NCI-H748 (cell line): ENCODE measurements around the gene MRPL50.

Source experiments
- DNase-seq: peaks from one replicate; lab custom pipeline; 2025; ENCODE audit not compliant: unreplicated experiment; lab: John Stamatoyannopoulos, UW

The MRPL50 gene

GRCh38 chr9:101380295-101380694, 18.1 kb downstream of the MRPL50 start:
- DNase-seq = no peak

DNA sequence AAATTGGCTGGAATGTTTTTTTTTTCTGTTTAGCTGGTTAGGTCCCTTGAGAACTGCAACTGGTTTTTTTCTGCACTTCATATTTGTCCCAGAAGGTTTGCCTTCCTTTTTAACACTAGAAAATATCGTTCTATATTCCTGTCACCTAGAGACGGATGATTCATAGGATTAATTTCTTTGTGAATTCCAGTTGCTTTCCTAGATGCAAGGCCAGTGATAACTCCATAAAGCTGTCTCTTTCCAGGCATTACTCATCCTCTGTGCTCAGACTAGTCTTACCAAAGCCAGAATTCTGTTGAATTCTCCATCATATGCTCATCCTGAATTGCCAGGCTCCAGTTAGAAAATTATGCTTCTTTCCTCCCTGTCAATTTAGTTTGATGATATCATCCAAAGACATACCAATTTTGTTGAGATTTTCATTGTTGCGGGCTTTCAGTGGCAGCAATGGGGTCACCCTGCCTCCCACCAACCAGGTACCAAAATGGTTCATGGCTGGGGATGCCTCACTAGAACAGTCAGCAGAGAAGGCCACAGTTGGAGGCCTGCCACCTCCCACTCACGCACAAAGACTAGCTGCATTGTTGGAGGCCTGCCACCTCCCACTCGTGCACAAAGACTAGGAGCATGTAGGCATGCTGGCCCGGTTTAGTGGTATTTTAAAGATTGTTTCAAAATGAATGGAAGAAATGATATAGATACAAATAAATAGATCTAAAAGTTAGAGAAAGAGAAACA, 22.1 kb downstream of the MRPL50 start:
- no peak for DNase-seq

DNA sequence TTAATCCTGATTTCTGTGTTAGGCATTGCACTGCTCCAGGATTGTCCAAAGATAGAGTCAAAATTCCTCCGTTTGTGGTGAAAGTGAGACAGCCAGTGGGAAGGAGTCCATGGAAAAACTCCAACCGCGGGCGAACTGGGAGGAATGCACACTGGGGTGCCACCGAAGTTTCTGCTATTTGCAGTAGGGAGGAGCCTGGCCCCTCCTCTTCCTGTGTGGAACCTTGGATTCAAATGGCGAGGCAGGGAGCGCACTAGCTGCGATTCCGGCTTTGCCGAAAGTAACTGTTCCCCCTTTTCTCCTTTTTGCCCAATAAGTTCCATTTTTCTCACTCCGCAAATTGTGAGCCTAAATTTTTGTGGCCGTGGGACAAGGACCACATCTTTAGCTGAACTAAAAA, 22.9 kb downstream of the MRPL50 start:
- DNase-seq = no peak

DNA sequence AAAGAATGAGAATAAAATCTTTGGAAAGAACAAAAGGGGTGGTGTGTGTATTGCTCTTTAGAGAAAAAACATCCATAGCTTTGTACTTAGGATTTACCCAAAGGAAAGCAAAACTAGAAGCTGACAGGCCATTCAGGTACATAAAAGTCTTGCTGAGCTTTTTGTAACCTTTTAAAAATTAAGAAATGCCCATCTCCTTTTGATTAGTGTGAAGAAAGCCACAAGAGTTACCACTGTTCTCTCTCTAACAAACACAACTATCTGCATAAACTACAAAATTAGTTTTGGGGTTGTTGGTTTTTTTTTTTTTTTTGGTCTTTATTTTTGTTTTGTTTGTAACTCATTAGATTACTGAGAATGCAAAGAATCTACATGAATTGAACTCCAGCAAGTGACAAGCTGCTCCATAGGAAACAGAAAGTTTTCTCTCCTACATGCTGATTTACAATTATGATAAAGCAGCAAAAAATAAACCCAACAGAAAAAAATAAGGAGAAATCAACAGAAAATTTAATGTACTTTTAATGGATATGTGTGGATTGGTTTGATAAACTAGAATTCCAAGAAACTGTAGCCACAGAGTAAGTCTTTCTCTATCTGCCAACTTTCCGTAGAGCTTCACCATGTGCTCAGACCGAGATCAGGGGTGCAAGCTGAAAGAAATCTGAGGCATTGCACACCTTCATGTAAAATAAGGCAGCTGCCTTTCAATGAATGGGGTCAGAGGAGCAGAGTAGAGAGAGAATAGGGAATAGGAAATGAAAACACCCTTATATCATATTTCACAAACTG, 25.9 kb downstream of the MRPL50 start:
- DNase-seq = no peak

DNA sequence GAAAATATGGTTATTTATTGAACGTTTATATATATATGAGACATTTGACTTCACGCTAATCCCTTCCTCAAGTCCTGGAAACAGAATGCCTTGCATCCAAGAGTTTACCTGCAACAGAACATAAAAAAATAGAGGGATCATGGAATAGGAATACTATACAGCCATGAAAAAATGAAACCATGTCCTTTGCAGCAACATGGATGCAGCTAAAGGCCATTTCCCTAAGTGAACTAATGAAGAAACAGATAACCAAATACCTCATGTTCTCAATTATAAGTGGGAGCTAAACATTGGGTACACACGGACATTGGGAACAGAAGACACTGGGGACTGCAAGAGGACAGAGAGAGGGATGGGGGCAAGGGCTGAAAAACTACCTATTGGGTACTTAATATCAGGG, 26.6 kb downstream of the MRPL50 start:
- no peak for DNase-seq

GRCh38 chr9:101369884-101370531, 28.4 kb downstream of the MRPL50 start:
- no peak for DNase-seq

DNA sequence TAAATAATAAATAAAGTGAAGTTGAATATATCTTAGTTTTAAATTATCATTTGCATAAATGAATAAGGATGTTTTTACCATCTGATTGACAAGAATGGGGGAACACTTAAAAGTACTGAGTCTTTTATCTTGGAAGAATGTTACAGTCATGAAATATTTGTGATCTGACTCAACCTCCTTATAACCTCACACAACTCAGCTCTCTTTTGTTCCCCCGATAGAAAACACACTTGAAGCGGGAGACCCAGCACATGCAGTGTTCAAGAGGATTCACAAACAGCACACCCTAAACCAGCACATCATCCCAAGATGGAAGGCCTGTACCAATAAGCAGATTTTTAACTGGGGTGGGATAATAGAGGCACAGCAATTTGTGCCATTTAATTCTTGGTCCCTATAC, 29.1 kb downstream of the MRPL50 start:
- no peak for DNase-seq

DNA sequence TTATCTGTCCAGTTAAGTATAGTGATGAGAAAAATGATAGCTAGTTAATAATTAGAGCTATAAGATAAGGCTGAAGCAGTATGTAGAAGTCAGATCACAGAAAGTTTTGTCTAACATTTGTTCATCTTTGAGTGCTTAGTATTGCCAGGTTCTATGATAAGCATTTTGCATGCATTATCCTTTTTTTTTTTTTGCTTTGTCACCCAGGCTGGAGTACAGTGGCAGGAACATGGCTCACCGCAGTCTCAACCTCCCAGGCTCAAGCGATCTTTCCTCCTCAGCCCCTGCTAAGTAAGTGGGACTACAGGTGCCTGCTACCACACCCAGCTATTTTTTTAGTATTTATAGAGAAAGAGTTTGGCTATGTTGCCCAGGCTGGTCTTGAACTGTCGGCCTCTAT, 31.1 kb downstream of the MRPL50 start:
- no peak for DNase-seq

DNA sequence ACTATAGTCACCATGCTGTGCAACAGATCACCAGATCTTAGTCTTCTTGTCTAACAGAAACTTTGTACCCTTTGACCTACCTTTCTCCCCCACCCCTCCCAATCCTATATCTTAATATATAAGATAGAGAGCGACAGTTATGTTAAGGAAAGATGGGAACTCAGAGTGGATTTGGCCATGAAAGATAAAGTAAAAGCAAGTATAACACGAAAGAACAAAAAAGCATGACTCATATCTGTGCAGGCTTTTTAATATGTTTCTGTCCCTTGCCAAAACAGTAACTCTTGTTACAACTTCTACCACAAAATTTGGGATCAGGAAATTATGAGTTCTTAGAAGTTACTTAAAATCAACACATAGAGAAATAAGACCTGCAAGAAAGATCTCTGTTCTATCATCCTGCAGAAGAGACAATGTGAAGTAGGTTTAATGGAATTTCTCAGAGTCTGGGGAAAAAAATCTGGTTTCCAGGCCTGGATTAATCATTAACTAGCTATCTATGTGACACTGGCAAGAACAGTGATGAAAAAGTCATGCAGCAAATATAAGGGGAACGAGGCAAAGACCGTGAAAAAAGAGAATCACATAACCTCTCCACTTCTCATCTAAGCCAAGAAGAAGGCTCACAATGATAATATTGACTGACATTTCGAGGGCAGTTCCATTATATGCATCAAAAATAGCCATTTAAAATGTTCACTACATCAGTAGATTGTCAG, 32.2 kb downstream of the MRPL50 start:
- no peak for DNase-seq

GRCh38 chr9:101365181-101365580, 33.2 kb downstream of the MRPL50 start:
- no peak for DNase-seq

DNA sequence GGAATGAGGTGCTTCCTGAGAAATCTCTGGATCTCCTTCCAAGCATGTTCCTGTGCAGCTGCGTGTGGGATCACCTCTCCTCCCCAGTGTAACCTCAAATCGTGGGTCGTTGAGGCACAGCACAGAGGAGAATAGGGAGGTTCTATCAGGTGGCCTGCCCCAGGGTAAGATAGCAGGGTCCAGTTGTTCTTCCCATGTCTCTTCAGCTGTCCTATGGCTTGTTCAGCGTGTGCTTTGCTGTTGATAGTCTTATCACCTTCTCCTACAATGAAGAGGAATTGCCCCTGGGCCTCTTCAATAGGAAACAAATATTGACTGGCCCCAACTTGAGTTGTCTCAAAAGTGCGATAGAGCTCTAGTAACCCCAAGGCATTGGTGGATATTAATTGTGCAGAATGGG, 36.0 kb downstream of the MRPL50 start:
- no peak for DNase-seq

DNA sequence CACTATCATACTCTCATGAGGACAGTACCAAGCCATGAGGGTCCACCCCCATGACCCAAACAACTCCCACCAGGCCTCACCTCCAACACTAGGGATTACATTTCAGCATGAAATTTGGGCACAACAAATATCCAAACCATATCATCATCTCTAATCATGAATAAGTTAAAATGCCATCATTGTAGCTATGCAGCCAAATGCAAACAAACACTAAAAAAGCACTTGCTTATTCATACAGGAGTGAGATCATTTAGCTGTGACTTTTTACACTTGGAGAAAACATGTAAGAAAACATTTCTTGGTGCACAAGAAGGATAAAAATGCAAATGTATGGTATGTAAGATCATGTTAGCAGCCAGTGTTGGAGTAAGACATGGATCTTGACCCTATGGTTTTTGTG, 37.8 kb downstream of the MRPL50 start:
- DNase-seq = no peak

GRCh38 chr9:101359679-101360078, 38.7 kb downstream of the MRPL50 start:
- no peak for DNase-seq

DNA sequence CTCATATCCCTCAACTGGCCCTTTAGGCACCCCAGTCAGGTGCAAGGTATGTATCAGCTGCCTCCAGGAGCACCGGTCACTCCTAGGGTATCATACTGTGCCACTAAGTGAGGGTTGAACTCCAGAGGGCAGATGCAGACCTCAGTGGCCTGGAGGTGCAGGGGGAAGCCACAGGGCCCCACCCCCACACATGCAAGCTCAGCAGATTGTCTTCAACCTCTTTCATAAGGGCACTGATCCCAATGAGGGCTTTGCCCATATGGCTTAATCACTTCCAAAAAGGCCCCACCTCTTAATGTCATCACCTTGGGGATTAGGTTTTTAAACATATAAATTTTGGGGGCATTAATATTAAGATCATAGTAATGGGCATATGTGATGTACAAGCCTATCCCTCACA, 41.8 kb downstream of the MRPL50 start:
- no peak for DNase-seq

- DNase-seq = no peak
These were observed 43.4 kb downstream of the MRPL50 start for GRCh38 chr9:101354765-101355708.

DNA sequence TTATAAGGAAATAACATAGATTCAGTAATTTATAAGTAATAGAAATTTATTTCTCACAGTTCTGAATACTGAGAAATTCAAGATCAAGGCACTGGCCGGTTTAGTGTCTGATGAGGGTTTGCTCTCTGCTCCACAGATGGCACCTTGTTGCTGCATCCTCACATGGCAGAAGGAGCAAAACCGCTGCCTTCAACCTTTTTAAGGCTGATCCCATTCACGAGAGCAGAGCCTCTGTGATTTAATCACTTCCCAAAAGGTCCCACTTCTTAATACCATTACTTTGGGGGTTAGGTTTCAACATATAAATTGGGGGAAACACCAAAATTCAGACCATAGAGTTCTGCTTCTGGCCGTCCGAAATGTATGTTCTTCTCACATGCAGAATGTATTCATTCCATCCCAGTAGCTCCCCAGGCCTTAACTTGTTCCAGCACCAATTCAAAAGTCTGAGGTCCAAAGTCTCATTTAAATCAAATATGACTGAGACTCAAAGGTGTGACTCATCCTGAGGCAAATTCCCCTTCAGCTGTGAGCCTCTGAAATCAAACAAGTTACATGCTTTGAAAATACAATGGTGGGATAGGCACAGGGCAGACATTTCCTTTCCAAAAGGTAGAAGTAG, 44.2 kb downstream of the MRPL50 start:
- DNase-seq = no peak

GRCh38 chr9:101353683-101354082, 44.7 kb downstream of the MRPL50 start:
- DNase-seq = no peak

DNA sequence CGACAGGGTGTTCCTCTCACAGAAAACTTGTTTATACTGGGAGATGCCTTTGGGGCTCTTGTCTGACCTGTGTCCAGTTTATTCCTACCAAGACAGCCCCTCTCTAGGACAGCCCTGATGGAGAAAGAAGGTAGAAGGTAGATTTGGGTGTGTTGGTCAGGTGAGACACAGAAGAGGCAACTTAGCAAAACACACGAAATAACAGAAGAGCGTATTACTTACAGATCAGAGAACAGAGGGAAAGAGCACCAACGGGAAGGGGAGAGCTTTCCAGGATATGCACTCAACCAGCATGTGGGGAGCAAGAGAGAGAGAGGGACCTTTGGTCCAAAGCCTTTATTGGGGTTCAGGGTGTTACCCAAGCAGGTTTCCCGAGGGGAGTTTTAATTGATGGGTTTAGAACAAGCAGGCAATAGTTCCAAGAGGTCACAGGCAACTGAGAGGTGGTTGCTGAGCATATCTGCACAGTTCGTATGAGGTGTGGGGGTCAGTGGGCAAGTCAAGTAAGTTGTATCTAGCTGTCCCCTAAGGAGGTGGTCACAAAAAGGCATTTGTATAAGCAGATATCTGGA, 45.4 kb downstream of the MRPL50 start:
- DNase-seq = no peak

DNA sequence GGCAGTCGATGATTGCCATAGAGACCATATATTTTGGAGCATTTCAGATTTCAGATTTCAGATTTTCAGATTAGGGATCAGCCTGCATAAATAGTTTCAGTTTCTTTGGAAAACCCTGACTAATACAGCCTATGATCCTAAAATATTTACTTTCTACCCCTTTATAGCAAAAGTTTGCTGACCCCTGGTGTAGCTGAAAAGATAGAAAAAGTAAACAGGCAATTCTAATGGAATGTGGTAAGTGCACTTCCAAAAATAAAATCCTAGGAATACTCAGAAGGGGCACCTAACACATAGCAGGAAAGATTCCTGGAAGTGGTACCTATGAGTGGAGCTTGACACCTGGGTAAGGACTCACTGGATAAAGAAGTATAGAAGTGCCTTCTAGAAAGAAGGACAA, 48.1 kb downstream of the MRPL50 start:
- no peak for DNase-seq

GRCh38 chr9:101342595-101342994, 55.8 kb downstream of the MRPL50 start:
- DNase-seq = no peak
